Type B pancreatic cell (in vitro differentiated cells): ENCODE data around the gene FOXC2. TPM values are rescaled to one million over a fixed set of nuclear protein-coding genes. Genes with fewer than 3 reads are reported as not detected.
"Not testable (repeated sequence)": the region's sequence is repeated elsewhere in the genome, so short reads cannot be mapped to it uniquely, and the experiment has no call there.

Source experiments
- DNase-seq: peaks from one replicate; pipeline ENCODE4 v3.0.0; 2021; ENCODE audit warnings: mixed read lengths; ENCODE audit not compliant: unreplicated experiment; ENCODE audit errors: extremely low spot score
- H3K27ac Mint-ChIP-seq: 2 replicates; pipeline ENCODE4 v1.8.0; 2021; ENCODE audit warnings: mild to moderate bottlenecking, mixed read lengths
- H3K27me3 Mint-ChIP-seq: 2 replicates; pipeline ENCODE4 v1.8.0; 2021; ENCODE audit warnings: mixed read lengths
- H3K36me3 Mint-ChIP-seq: 2 replicates; pipeline ENCODE4 v1.8.0; 2021; ENCODE audit warnings: mixed read lengths
- H3K4me1 Mint-ChIP-seq: one replicate; pipeline ENCODE4 v1.8.0; 2021; ENCODE audit warnings: mixed read lengths; ENCODE audit not compliant: unreplicated experiment
- H3K4me3 Mint-ChIP-seq: 2 replicates; pipeline ENCODE4 v1.8.0; 2021; ENCODE audit warnings: mild to moderate bottlenecking, mixed read lengths
- H3K9me3 Mint-ChIP-seq: 2 replicates; pipeline ENCODE4 v1.8.0; 2021; ENCODE audit warnings: mixed read lengths
- total RNA-seq: library from RNA; stranded (reverse); gene quantifications from 2 replicates; pipeline ENCODE4 v1.2.1, GENCODE V29; 2021; ENCODE audit warnings: low replicate concordance
- TF ChIP-seq, protein P1 (sequence below): fragments of 200-600 bp; sonication (generic); conservative IDR thresholded peaks from 2 replicates; pipeline ENCODE4 v1.5.0; 2021; ENCODE audit warnings: antibody characterized with exemption, mild to moderate bottlenecking

Gene FOXC2
- total RNA-seq, 1 donor from 2014 or later: 11.3 TPM

- peaks cover 9% of the 10 kb centered on the region for H3K4me1 Mint-ChIP-seq
- no peak overlapping the region for H3K27ac Mint-ChIP-seq
- H3K4me3 Mint-ChIP-seq: no peak overlapping the region
- no peaks in the 10 kb centered on the region for H3K9me3 Mint-ChIP-seq
- no peaks in the 10 kb centered on the region for H3K36me3 Mint-ChIP-seq
- H3K27me3 Mint-ChIP-seq: peaks cover 61% of the 10 kb centered on the region
- DNase-seq: no peak
- TF ChIP-seq, protein P1, sequence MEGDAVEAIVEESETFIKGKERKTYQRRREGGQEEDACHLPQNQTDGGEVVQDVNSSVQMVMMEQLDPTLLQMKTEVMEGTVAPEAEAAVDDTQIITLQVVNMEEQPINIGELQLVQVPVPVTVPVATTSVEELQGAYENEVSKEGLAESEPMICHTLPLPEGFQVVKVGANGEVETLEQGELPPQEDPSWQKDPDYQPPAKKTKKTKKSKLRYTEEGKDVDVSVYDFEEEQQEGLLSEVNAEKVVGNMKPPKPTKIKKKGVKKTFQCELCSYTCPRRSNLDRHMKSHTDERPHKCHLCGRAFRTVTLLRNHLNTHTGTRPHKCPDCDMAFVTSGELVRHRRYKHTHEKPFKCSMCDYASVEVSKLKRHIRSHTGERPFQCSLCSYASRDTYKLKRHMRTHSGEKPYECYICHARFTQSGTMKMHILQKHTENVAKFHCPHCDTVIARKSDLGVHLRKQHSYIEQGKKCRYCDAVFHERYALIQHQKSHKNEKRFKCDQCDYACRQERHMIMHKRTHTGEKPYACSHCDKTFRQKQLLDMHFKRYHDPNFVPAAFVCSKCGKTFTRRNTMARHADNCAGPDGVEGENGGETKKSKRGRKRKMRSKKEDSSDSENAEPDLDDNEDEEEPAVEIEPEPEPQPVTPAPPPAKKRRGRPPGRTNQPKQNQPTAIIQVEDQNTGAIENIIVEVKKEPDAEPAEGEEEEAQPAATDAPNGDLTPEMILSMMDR: no peak
These were observed 19.4 kb downstream of the FOXC2 start for GRCh38 chr16:86585821-86586611.

- Mint-ChIP-seq H3K36me3 (peaks cover 5% of the 10 kb centered on the region), H3K27ac (no peak overlapping the region), H3K27me3 (peaks cover 60% of the 10 kb centered on the region), H3K9me3 (no peaks in the 10 kb centered on the region), H3K4me1 (peaks cover 9% of the 10 kb centered on the region), H3K4me3 (no peak overlapping the region)
- no peak for DNase-seq
- TF ChIP-seq, protein P1: no peak
These were observed 20.9 kb downstream of the FOXC2 start for GRCh38 chr16:86587487-86587886.

GRCh38 chr16:86587955-86588354 is 21.3 kb downstream of the FOXC2 start:
- H3K36me3 Mint-ChIP-seq, H3K27ac Mint-ChIP-seq, H3K9me3 Mint-ChIP-seq, H3K4me3 Mint-ChIP-seq, DNase-seq, H3K4me1 Mint-ChIP-seq: not testable (repeated sequence)
- H3K27me3 Mint-ChIP-seq: peaks cover 59% of the 10 kb centered on the region

GRCh38 chr16:86590501-86591144 is 24.0 kb downstream of the FOXC2 start:
- Mint-ChIP-seq H3K4me3 (no peak overlapping the region), H3K27me3 (peaks cover 68% of the 10 kb centered on the region), H3K27ac (no peak overlapping the region), H3K9me3 (no peaks in the 10 kb centered on the region), H3K36me3 (peaks cover 5% of the 10 kb centered on the region), H3K4me1 (peaks cover 19% of the 10 kb centered on the region)
- DNase-seq: no peak
- TF ChIP-seq, protein P1: no peak

DNA sequence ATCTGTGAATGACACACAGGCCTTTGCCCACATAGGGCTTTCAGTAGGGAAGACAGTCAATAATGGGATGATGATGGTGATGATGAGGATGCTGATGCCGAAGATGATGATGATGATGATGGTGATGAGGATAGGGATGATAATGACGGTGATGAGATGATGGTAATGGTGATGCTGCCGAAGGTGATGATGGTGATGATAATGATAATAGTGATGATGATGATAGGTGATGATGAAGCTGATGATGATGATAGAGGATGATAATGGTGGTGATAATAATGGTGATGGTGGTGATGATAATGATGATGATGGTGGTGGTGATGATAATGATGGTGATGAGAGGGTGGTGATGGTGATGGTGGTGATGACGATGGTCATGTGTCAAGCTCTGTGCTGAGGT is 24.6 kb downstream of the FOXC2 start:
- Mint-ChIP-seq H3K36me3 (peaks cover 5% of the 10 kb centered on the region), H3K27ac (no peak overlapping the region), H3K4me1 (peaks cover 16% of the 10 kb centered on the region), H3K4me3 (no peak overlapping the region), H3K9me3 (no peaks in the 10 kb centered on the region), H3K27me3 (peaks cover 72% of the 10 kb centered on the region)
- TF ChIP-seq, protein P1: no peak
- DNase-seq: no peak
